GM13976 (cell line): ENCODE results near the gene DNAH9.

Experiments used
- DNase-seq: peaks from one replicate; pipeline ENCODE4 v3.0.0; 2012; ENCODE audit warnings: low spot score
- CTCF ChIP-seq: IDR thresholded peaks from 2 replicates; pipeline ENCODE4 v1.5.1; 2012; ENCODE audit warnings: borderline replicate concordance, mild to moderate bottlenecking; ENCODE audit not compliant: insufficient read depth; ENCODE audit errors: extremely low read depth, missing control alignments, control extremely low read depth
- in situ Hi-C: fragments of 300-500 bp; cut with MboI; formaldehyde crosslinking; loops from one replicate; pipeline ENCODE4 v1.12.0; 2022; ENCODE audit warnings: low sequenced_read_pairs, mixed read lengths, inconsistent platforms; ENCODE audit not compliant: unreplicated experiment

DNAH9 gene

DNA sequence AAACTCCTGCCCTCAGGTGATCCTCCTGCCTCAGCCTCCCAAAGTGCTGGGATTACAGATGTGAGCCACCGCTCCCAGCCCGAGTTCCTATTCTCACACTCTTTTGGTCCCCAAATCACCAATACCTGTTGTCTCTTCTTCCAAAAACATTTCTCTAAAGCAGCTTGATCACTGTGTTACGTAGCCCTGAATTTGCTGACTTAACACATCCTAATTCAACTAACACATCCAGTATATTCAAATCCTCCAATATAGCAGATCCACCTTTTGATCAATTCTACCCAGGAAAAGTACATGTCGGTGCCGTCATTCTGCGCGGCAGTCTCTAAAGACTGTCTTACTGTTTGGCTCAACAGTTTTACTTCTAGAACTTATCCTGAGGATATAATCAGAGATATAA is 207.7 kb downstream of the DNAH9 start:
- no peak for TF ChIP-seq CTCF
- in situ Hi-C loops = no loop called here
- DNase-seq = no peak

DNA sequence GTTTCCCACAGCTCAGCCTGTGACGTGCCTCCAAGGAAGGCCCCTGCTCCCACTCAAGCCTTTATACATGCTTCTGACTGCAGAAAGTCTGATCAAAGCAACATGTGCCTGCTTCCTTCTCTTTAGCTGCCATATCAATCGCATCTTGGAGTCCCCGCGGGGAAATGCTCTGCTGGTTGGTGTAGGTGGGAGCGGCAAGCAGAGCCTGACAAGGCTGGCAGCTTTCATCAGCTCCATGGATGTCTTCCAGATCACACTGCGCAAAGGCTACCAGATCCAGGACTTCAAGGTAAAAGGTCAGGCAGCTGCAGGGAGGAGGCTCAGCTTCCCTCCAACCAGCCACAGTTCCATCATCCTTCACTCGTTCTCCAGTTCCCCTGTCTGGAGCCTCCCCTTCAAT is 209.3 kb downstream of the DNAH9 start:
- no peak for TF ChIP-seq CTCF
- in situ Hi-C loops = no loop called here
- DNase-seq = no peak

DNA sequence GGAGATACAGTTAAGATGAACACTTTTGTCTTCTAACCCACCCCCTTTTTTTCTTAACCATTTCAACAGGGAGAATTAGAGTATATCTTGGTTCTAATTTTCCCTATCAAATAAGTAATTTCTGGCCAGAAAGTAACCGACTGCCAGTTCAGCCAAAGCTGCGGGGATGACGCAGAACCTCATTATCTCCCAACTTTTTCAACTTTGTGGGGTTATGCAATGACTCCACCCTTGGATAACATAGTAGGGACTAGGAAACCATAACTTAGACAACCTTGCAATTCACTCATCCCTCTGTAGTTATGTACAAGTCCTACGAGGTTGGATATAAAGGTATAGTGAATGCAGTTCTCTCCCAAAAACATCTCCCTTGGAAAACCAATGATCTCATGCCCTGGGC is 215.0 kb downstream of the DNAH9 start:
- DNase-seq = no peak
- in situ Hi-C loops = no loop called here
- TF ChIP-seq CTCF = no peak

GRCh38 chr17:11813871-11814270 is 215.6 kb downstream of the DNAH9 start:
- TF ChIP-seq CTCF = no peak
- in situ Hi-C loops = no loop called here
- DNase-seq = no peak

GRCh38 chr17:11814655-11815262 is 216.5 kb downstream of the DNAH9 start:
- in situ Hi-C loops = no loop called here
- no peak for DNase-seq
- no peak for TF ChIP-seq CTCF

GRCh38 chr17:11816409-11816808 is 218.1 kb downstream of the DNAH9 start:
- TF ChIP-seq CTCF = no peak
- DNase-seq = no peak
- in situ Hi-C loops = no loop called here
